ENCODE results near the gene MINDY4. TPM values are rescaled to one million over a fixed set of nuclear protein-coding genes. Genes with fewer than 3 reads are reported as not detected.

Gene MINDY4
- total RNA-seq, 2 donors from 2014 or later, result 8.1 to 31.9 TPM

DNA sequence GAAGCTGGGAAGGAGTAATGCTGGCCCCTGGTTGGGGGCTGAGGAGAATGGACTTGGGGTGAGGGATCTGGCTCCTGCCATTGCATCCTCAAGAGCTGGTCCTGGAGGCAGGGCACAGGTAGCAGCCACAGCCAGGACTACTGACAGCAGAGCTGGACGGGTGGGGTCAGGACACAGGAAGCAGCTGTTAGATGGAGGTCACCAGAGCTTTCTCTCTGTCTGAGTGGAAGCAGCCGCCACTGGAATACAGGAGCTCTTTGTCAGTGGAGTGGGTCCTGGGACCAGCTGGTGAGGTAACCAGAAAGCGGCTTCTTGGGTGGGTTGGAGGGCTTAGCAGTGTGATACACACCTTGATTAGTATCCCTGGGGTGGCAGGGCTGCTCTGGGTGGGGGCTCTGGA lies 82.4 kb downstream of the MINDY4 start:
- Histone ChIP-seq H3K4me1 (replicated peaks) (no peaks in the 10 kb centered on the region), H3K36me3 (no peaks in the 10 kb centered on the region), H3K4me3 (no peak overlapping the region), H3K27me3 (replicated peaks; ENCODE audit: insufficient read depth) (no peaks in the 10 kb centered on the region), H3K9me3 (no peaks in the 10 kb centered on the region), H3K27ac (no peak overlapping the region)
- WGBS, result 86% methylated on average over 3 of the region's 3 CpGs
- no peak for DNase-seq (ENCODE audit: low spot score)
- TF ChIP-seq POLR2A (IDR thresholded peaks at IDR 0.05), result no peak
- no peak for TF ChIP-seq POLR2AphosphoS5 (IDR thresholded peaks at IDR 0.05)
- TF ChIP-seq, protein P1, sequence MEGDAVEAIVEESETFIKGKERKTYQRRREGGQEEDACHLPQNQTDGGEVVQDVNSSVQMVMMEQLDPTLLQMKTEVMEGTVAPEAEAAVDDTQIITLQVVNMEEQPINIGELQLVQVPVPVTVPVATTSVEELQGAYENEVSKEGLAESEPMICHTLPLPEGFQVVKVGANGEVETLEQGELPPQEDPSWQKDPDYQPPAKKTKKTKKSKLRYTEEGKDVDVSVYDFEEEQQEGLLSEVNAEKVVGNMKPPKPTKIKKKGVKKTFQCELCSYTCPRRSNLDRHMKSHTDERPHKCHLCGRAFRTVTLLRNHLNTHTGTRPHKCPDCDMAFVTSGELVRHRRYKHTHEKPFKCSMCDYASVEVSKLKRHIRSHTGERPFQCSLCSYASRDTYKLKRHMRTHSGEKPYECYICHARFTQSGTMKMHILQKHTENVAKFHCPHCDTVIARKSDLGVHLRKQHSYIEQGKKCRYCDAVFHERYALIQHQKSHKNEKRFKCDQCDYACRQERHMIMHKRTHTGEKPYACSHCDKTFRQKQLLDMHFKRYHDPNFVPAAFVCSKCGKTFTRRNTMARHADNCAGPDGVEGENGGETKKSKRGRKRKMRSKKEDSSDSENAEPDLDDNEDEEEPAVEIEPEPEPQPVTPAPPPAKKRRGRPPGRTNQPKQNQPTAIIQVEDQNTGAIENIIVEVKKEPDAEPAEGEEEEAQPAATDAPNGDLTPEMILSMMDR (IDR thresholded peaks at IDR 0.05), result no peak
- intact Hi-C loops (cut with DNase I), result no loop called here

DNA sequence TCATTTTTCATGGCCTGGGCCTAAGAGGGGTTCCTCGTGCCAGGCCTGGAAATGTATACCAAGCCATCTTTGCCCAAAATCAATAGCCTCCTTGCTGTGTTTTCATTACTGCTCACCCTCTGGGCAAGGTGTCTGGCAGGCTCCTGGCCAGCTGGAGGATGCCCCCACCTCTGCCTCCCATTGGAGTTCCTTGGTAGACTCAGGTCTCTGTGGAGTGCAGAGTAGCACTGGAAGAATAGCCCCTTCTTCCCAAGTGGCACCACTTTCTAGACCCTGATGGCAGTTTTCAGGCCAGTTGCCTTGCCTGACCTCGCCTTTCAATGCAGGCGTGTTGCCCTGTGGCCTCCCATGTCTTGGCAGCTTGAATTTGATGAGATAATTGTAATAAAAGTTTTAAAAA lies 84.7 kb downstream of the MINDY4 start:
- intact Hi-C loops (cut with DNase I), result no loop called here
- Histone ChIP-seq H3K9me3 (no peaks in the 10 kb centered on the region), H3K4me1 (replicated peaks) (no peaks in the 10 kb centered on the region), H3K36me3 (peaks cover 0 to 3% of the 10 kb centered on the region in 2 donors), H3K27ac (no peak overlapping the region), H3K4me3 (no peak overlapping the region), H3K27me3 (replicated peaks; ENCODE audit: insufficient read depth) (no peaks in the 10 kb centered on the region)
- WGBS, result 92% methylated on average over 3 of the region's 3 CpGs
- no peak for DNase-seq (ENCODE audit: low spot score)
- TF ChIP-seq POLR2AphosphoS5 (IDR thresholded peaks at IDR 0.05), result no peak
- TF ChIP-seq, protein P1 (IDR thresholded peaks at IDR 0.05), result no peak
- no peak for TF ChIP-seq POLR2A (IDR thresholded peaks at IDR 0.05)

DNA sequence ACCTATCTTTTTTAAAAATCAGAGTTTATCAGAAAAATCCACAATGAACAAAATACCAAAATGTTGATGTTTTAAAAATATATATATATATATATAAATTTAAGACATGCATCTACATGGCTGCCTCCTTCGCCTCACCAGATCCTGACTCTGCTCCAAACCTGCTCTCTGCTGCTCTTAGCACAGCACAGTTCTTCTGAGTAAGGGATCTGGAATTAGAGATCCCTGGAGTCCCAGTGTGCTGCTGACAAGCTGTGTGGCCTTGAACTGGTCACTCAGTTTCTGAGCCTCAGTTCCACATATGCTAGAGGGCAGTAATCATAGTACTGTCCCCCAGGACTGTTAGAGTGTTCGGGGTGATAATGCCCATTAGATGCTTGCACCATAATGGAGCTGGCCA lies 87.4 kb downstream of the MINDY4 start:
- no peak for DNase-seq (ENCODE audit: low spot score)
- intact Hi-C loops (cut with DNase I), result no loop called here
- Histone ChIP-seq H3K27ac (no peak overlapping the region), H3K36me3 (peaks cover 0 to 4% of the 10 kb centered on the region in 2 donors), H3K4me1 (replicated peaks) (no peaks in the 10 kb centered on the region), H3K4me3 (no peak overlapping the region), H3K27me3 (replicated peaks; ENCODE audit: insufficient read depth) (no peaks in the 10 kb centered on the region), H3K9me3 (no peaks in the 10 kb centered on the region)
- no peak for TF ChIP-seq POLR2AphosphoS5 (IDR thresholded peaks at IDR 0.05)
- no peak for TF ChIP-seq POLR2A (IDR thresholded peaks at IDR 0.05)
- TF ChIP-seq, protein P1 (IDR thresholded peaks at IDR 0.05), result no peak
- 85% methylated on average over 2 of the region's 2 CpGs for WGBS

DNA sequence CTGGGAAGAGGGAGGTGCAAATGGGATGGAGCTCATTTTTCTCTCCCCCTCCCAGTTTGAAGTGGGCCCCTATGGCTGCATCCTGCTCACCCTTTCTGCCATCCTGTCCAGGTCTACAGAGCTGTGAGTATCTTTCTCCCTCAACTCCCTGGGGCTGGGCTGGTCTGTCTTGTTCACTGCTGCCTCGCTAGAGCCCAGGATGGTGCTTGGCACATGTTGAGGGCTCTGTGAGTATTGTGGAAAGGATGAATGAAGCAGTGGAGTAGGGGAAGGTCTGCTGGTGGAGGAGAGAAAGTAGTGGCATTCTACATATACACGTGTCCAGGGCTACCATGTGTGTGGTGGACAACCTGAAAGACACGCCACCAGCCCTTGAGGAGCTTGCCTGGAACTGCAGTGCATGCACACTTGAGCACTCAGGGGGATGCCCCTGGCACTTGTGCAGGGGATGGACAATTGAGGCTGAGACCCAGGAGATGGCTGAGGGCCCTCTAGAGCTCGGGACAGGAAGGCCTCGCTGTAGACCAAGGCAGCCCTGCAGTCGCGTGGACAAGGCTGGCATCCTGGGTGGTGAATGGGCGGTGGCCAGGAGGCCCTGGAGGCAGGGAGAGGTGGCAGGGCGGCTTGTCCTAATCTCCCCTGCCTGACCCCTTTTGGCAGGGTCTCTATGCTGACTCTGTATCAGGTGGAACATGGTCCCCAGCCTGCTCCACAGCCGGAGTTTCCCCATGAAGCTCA lies 88.2 kb downstream of the MINDY4 start:
- intact Hi-C loops (cut with DNase I), result no loop called here
- Histone ChIP-seq H3K36me3 (peaks cover 0 to 4% of the 10 kb centered on the region in 2 donors), H3K27ac (no peak overlapping the region), H3K4me1 (replicated peaks) (no peaks in the 10 kb centered on the region), H3K9me3 (no peaks in the 10 kb centered on the region), H3K4me3 (no peak overlapping the region), H3K27me3 (replicated peaks; ENCODE audit: insufficient read depth) (no peaks in the 10 kb centered on the region)
- TF ChIP-seq POLR2AphosphoS5 (IDR thresholded peaks at IDR 0.05), result no peak
- TF ChIP-seq POLR2A (IDR thresholded peaks at IDR 0.05), result no peak
- TF ChIP-seq, protein P1 (IDR thresholded peaks at IDR 0.05), result no peak
- no peak for DNase-seq (ENCODE audit: low spot score)
- 90% methylated on average over 10 of the region's 10 CpGs for WGBS

DNA sequence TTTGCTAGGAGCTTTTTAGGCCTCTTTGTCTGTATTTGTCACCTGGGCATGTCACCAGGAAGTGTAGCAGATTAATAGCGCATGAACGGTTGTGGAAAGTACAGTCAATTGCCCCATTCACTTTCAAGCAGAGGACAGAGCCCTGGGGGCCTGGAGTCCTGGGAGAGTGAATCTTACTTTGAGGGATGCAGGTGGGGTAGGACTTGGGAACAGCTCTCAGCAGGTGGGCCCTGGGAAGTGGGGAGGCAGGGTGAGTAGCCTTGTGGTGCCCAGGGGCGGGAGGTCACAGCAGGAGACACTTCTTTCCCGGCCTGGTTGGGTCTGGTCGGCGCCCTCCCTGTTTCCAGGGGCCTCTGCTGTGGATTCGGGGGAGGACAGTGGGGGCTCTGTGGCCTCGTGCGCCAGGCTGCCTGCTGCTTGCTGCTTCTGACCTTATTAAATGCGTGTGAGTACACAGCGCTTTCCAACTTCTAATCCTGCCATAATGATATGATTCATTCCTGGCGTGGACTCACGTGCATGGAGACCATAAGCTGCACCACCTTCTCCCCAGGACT lies 88.8 kb downstream of the MINDY4 start:
- TF ChIP-seq, protein P1 (IDR thresholded peaks at IDR 0.05), result no peak
- TF ChIP-seq POLR2A (IDR thresholded peaks at IDR 0.05), result no peak
- TF ChIP-seq POLR2AphosphoS5 (IDR thresholded peaks at IDR 0.05), result no peak
- DNase-seq (ENCODE audit: low spot score), result no peak
- H3K27me3 ChIP-seq (replicated peaks; ENCODE audit: insufficient read depth), result no peaks in the 10 kb centered on the region
- H3K9me3 ChIP-seq, result no peaks in the 10 kb centered on the region
- 65% methylated on average over 13 of the region's 13 CpGs for WGBS
- peaks cover 0 to 4% of the 10 kb centered on the region in 2 donors for H3K36me3 ChIP-seq
- no peak overlapping the region for H3K4me3 ChIP-seq
- H3K27ac ChIP-seq, result no peak overlapping the region
- no peaks in the 10 kb centered on the region for H3K4me1 ChIP-seq (replicated peaks)
- intact Hi-C loops (cut with DNase I), result no loop called here
